Measurements from ENCODE around the gene PPP2R1B.

Gene PPP2R1B

GRCh38 chr11:111733016-111733415, 33.2 kb downstream of the PPP2R1B start:
- Mint-ChIP-seq H3K27me3 (ENCODE audit: low read depth) (no peaks in the 10 kb centered on the region), H3K4me3 (no peak overlapping the region), H3K27ac (no peak overlapping the region), H3K4me1 (ENCODE audit: low read depth) (no peaks in the 10 kb centered on the region), H3K9me3 (no peaks in the 10 kb centered on the region), H3K36me3 (ENCODE audit: low read depth) (peaks cover 3% of the 10 kb centered on the region)
- DNase-seq (ENCODE audit: low spot score) = no peak

DNA sequence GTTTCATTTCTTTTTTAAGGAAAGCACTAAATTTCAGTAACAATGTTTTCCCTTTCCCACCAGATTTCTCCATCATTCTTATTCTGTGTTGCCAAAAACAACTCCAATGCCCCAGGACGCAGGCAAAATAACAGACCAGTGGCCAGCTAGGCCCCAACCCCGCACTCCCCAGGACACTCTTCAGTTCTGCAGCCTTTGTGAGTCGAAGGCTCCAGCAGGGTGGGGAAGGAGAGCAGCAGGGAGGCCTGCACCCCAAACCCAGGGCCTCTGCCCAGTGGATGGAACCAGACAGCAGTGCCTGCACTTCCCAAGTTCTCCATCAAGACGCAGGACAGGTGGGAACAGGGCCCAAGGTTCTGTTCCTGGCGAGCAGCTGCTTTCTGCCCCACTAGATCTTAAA, 34.4 kb downstream of the PPP2R1B start:
- Mint-ChIP-seq H3K27me3 (ENCODE audit: low read depth) (no peaks in the 10 kb centered on the region), H3K4me3 (no peak overlapping the region), H3K36me3 (ENCODE audit: low read depth) (no peaks in the 10 kb centered on the region), H3K27ac (no peak overlapping the region), H3K9me3 (no peaks in the 10 kb centered on the region), H3K4me1 (ENCODE audit: low read depth) (no peaks in the 10 kb centered on the region)
- no peak for DNase-seq (ENCODE audit: low spot score)

- Mint-ChIP-seq H3K9me3 (no peaks in the 10 kb centered on the region), H3K27me3 (ENCODE audit: low read depth) (no peaks in the 10 kb centered on the region), H3K36me3 (ENCODE audit: low read depth) (no peaks in the 10 kb centered on the region), H3K4me3 (no peak overlapping the region), H3K4me1 (ENCODE audit: low read depth) (no peaks in the 10 kb centered on the region), H3K27ac (no peak overlapping the region)
- DNase-seq (ENCODE audit: low spot score) = no peak
Observed at GRCh38 chr11:111730871-111731591, 35.2 kb downstream of the PPP2R1B start.

GRCh38 chr11:111729831-111730311, 36.3 kb downstream of the PPP2R1B start:
- no peak overlapping the region for H3K27ac Mint-ChIP-seq
- no peak for DNase-seq (ENCODE audit: low spot score)
- H3K9me3 Mint-ChIP-seq = no peaks in the 10 kb centered on the region
- H3K27me3 Mint-ChIP-seq (ENCODE audit: low read depth) = no peaks in the 10 kb centered on the region
- H3K36me3 Mint-ChIP-seq (ENCODE audit: low read depth) = peaks cover 3% of the 10 kb centered on the region
- H3K4me1 Mint-ChIP-seq (ENCODE audit: low read depth) = no peaks in the 10 kb centered on the region
- H3K4me3 Mint-ChIP-seq = no peak overlapping the region

GRCh38 chr11:111729071-111729830, 36.9 kb downstream of the PPP2R1B start:
- no peak overlapping the region for H3K4me3 Mint-ChIP-seq
- H3K36me3 Mint-ChIP-seq (ENCODE audit: low read depth) = peaks cover 4% of the 10 kb centered on the region
- H3K27ac Mint-ChIP-seq = no peak overlapping the region
- no peaks in the 10 kb centered on the region for H3K27me3 Mint-ChIP-seq (ENCODE audit: low read depth)
- DNase-seq (ENCODE audit: low spot score) = no peak
- no peaks in the 10 kb centered on the region for H3K9me3 Mint-ChIP-seq
- H3K4me1 Mint-ChIP-seq (ENCODE audit: low read depth) = no peaks in the 10 kb centered on the region

- no peak overlapping the region for H3K27ac Mint-ChIP-seq
- DNase-seq (ENCODE audit: low spot score) = no peak
- H3K4me1 Mint-ChIP-seq (ENCODE audit: low read depth) = no peaks in the 10 kb centered on the region
- H3K9me3 Mint-ChIP-seq = no peaks in the 10 kb centered on the region
- no peak overlapping the region for H3K4me3 Mint-ChIP-seq
- H3K27me3 Mint-ChIP-seq (ENCODE audit: low read depth) = no peaks in the 10 kb centered on the region
- peaks cover 15% of the 10 kb centered on the region for H3K36me3 Mint-ChIP-seq (ENCODE audit: low read depth)
Observed at GRCh38 chr11:111727431-111727830, 38.8 kb downstream of the PPP2R1B start.

DNA sequence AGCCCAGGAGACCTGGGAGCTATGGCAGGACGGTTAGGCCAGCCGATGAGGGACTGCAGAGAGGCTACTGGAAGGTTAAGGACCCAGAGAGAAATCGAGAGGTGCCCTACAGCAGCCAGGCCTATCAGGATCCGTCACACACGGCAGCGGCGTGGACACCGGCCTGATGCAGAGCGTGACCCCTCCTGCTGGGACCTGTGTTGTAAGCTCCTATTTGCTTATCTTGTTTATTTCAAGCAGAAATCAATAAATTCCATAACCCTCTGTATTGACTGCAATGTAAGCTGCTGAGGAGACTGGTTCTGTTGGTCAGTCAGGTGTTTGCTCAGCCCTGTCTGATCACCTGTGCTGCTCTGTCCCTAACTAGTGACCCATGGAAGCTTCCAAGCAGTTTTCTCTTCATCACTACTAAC, 39.9 kb downstream of the PPP2R1B start:
- H3K36me3 Mint-ChIP-seq (ENCODE audit: low read depth) = peaks cover 16% of the 10 kb centered on the region
- no peak overlapping the region for H3K4me3 Mint-ChIP-seq
- H3K4me1 Mint-ChIP-seq (ENCODE audit: low read depth) = no peaks in the 10 kb centered on the region
- DNase-seq (ENCODE audit: low spot score) = no peak
- H3K27me3 Mint-ChIP-seq (ENCODE audit: low read depth) = no peaks in the 10 kb centered on the region
- no peak overlapping the region for H3K27ac Mint-ChIP-seq
- H3K9me3 Mint-ChIP-seq = no peaks in the 10 kb centered on the region

DNA sequence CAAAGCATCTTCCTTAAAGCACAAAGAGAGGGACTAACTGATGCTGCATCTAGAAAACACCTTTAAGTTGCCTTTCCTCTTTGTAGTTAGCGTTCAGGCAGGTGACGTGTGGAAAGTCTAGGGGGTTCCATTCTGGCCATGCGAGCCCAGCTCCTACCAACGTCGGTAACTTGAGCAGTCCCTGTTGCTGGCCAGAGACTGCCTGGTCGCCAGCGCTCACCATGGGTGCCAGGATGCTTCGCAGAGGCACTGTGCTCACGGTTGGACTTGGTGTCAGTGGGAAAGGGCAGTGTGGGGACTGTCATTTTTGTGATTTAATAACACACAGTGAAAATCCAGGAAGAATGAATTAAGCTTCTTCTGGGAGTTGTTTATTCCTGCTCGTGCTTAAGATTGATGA, 40.6 kb downstream of the PPP2R1B start:
- peaks cover 18% of the 10 kb centered on the region for H3K36me3 Mint-ChIP-seq (ENCODE audit: low read depth)
- no peak for DNase-seq (ENCODE audit: low spot score)
- H3K9me3 Mint-ChIP-seq = no peaks in the 10 kb centered on the region
- no peak overlapping the region for H3K4me3 Mint-ChIP-seq
- no peaks in the 10 kb centered on the region for H3K4me1 Mint-ChIP-seq (ENCODE audit: low read depth)
- no peaks in the 10 kb centered on the region for H3K27me3 Mint-ChIP-seq (ENCODE audit: low read depth)
- H3K27ac Mint-ChIP-seq = no peak overlapping the region

GRCh38 chr11:111724615-111725129, 41.5 kb downstream of the PPP2R1B start:
- Mint-ChIP-seq H3K4me3 (no peak overlapping the region), H3K27ac (no peak overlapping the region), H3K9me3 (no peaks in the 10 kb centered on the region), H3K36me3 (ENCODE audit: low read depth) (peaks cover 23% of the 10 kb centered on the region), H3K4me1 (ENCODE audit: low read depth) (no peaks in the 10 kb centered on the region), H3K27me3 (ENCODE audit: low read depth) (no peaks in the 10 kb centered on the region)
- DNase-seq (ENCODE audit: low spot score) = no peak

GRCh38 chr11:111723595-111723994, 42.6 kb downstream of the PPP2R1B start:
- Mint-ChIP-seq H3K9me3 (no peaks in the 10 kb centered on the region), H3K36me3 (ENCODE audit: low read depth) (peaks cover 27% of the 10 kb centered on the region), H3K27me3 (ENCODE audit: low read depth) (no peaks in the 10 kb centered on the region), H3K4me3 (no peak overlapping the region), H3K4me1 (ENCODE audit: low read depth) (no peaks in the 10 kb centered on the region), H3K27ac (no peak overlapping the region)
- no peak for DNase-seq (ENCODE audit: low spot score)

DNA sequence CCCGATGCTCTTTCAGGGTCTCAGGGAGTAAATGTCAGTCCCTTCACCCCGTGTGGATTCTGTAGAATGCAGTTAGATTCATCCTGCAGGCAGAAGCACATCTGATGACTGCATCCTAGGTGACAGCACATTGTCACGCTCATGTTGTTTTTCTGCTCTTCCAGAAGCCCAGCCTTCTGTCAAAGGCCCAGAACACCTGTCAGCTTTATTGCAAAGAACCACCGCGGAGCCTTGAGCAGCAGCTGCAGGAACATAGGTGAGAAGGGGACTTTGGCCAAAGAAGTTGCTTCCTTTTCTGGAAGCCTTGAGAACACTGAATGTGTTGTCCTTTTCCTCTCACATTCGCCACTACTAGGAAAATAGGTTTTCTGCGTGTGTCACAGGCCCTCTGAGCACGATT, 43.7 kb downstream of the PPP2R1B start:
- no peak overlapping the region for H3K27ac Mint-ChIP-seq

DNA sequence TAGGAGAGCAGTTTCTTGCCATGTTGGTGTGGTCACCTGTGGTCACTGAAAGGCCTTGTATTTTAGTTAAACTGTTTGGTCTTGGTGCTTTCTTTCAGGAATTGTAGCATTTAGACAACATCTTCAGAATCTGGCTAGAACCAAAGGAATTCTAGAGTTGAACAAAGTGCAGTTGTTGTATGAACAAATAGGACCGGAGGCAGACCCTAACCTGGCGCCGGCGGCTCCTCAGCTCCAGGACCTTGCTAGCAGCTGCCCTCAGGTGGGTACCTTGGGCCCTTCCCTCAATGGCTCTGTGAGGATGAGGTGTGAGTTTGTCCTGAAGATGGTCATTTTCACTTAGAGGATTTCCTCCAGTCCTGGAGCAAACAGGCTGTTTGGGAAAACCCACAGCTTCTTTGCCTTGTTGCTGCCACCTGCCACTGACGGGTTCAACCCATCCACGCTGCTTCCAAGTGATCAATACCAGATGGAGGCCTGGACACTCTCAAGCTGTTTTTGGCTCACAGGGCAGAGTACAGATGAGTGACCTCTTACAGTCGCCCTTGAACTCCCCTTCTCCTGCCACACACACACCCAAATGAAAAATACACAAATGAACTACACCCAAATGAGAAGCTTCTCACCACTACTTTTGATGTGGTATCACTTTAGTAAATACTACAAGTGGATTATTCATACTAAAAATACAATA, 45.2 kb downstream of the PPP2R1B start:
- H3K4me1 Mint-ChIP-seq (ENCODE audit: low read depth) = peaks cover 1% of the 10 kb centered on the region
- no peak overlapping the region for H3K4me3 Mint-ChIP-seq
- H3K36me3 Mint-ChIP-seq (ENCODE audit: low read depth) = peaks cover 34% of the 10 kb centered on the region
- H3K9me3 Mint-ChIP-seq = no peaks in the 10 kb centered on the region
- H3K27ac Mint-ChIP-seq = no peak overlapping the region
- no peaks in the 10 kb centered on the region for H3K27me3 Mint-ChIP-seq (ENCODE audit: low read depth)
- DNase-seq (ENCODE audit: low spot score) = no peak

More for the DNA sequence above, 43.7 kb downstream of the PPP2R1B start:
- DNase-seq (ENCODE audit: low spot score) = no peak
- Mint-ChIP-seq H3K4me1 (ENCODE audit: low read depth) (no peaks in the 10 kb centered on the region), H3K36me3 (ENCODE audit: low read depth) (peaks cover 29% of the 10 kb centered on the region), H3K4me3 (no peak overlapping the region), H3K27me3 (ENCODE audit: low read depth) (no peaks in the 10 kb centered on the region), H3K9me3 (no peaks in the 10 kb centered on the region)

- no peak overlapping the region for H3K27ac Mint-ChIP-seq
- no peak for DNase-seq (ENCODE audit: low spot score)
- no peaks in the 10 kb centered on the region for H3K27me3 Mint-ChIP-seq (ENCODE audit: low read depth)
- H3K4me3 Mint-ChIP-seq = no peak overlapping the region
- H3K4me1 Mint-ChIP-seq (ENCODE audit: low read depth) = peaks cover 2% of the 10 kb centered on the region
- H3K9me3 Mint-ChIP-seq = no peaks in the 10 kb centered on the region
- peaks cover 32% of the 10 kb centered on the region for H3K36me3 Mint-ChIP-seq (ENCODE audit: low read depth)
Observed at GRCh38 chr11:111719379-111719778, 46.8 kb downstream of the PPP2R1B start.

DNA sequence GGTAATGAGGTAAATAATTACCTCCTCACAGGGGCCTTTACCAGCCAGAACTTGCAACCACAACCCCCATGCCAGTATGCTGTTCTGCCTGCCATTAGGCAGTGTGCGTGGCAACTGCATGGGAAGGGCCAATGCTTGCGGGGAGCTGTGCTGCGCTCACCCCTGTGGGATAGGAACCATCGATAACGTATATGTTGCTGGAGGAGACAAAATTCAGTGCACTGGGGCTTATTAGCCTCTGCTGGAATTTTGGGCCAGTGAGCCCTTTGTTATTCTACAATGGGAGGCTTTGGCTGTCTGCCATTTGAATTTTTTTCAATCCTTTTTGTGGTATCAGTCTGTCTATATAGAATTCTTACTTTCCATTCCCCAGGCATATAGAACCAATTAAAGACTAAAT, 47.3 kb downstream of the PPP2R1B start:
- no peak for DNase-seq (ENCODE audit: low spot score)
- Mint-ChIP-seq H3K27ac (no peak overlapping the region), H3K4me1 (ENCODE audit: low read depth) (peaks cover 4% of the 10 kb centered on the region), H3K27me3 (ENCODE audit: low read depth) (no peaks in the 10 kb centered on the region), H3K4me3 (no peak overlapping the region), H3K36me3 (ENCODE audit: low read depth) (peaks cover 27% of the 10 kb centered on the region), H3K9me3 (no peaks in the 10 kb centered on the region)
